H9 (cell line): ENCODE data around the gene DIS3L2. TPM values are rescaled to one million over a fixed set of nuclear protein-coding genes. Genes with fewer than 3 reads are reported as not detected.

Experiments used
- DNase-seq: peaks from one replicate; pipeline ENCODE4 v3.0.0-alpha.2; 2017
- H2AFZ ChIP-seq: one replicate; pipeline ENCODE4 v1.6.1; 2013; ENCODE audit warnings: mild to moderate bottlenecking, low read length, control low read depth, moderate library complexity
- H2AK5ac ChIP-seq: 2 replicates; pipeline ENCODE4 v1.6.1; 2013; ENCODE audit warnings: low read length, control low read depth, mixed read lengths; ENCODE audit not compliant: insufficient read length
- H2BK120ac ChIP-seq: one replicate; pipeline ENCODE4 v1.6.1; 2013; ENCODE audit warnings: low read depth, mild to moderate bottlenecking, low read length, control low read depth, inconsistent platforms; ENCODE audit not compliant: poor library complexity, severe bottlenecking
- H2BK12ac ChIP-seq: 2 replicates; pipeline ENCODE4 v1.6.1; 2013; ENCODE audit warnings: low read length, control low read depth, mixed read lengths, low read depth; ENCODE audit not compliant: insufficient read length
- H2BK15ac ChIP-seq: 2 replicates; pipeline ENCODE4 v1.6.1; 2013; ENCODE audit warnings: low read depth, low read length, control low read depth
- H2BK20ac ChIP-seq: one replicate; pipeline ENCODE4 v1.6.1; 2013; ENCODE audit warnings: low read depth, mild to moderate bottlenecking, low read length, control low read depth, inconsistent platforms; ENCODE audit not compliant: poor library complexity, severe bottlenecking
- H2BK5ac ChIP-seq: 2 replicates; pipeline ENCODE4 v1.6.1; 2013; ENCODE audit warnings: low read length, control low read depth, mixed read lengths; ENCODE audit not compliant: insufficient read length
- H3K14ac ChIP-seq: 2 replicates; pipeline ENCODE4 v1.6.1; 2013; ENCODE audit warnings: low read length, control low read depth; ENCODE audit not compliant: insufficient read depth
- H3K18ac ChIP-seq: 2 replicates; pipeline ENCODE4 v1.6.1; 2013; ENCODE audit warnings: low read depth, mild to moderate bottlenecking, mixed read lengths, low read length, control low read depth; ENCODE audit not compliant: insufficient read length
- H3K23ac ChIP-seq: 2 replicates; pipeline ENCODE4 v1.6.1; 2013; ENCODE audit warnings: low read length, control low read depth, mixed read lengths, low read depth; ENCODE audit not compliant: insufficient read length
- H3K23me2 ChIP-seq: 2 replicates; pipeline ENCODE4 v1.6.1; 2013; ENCODE audit warnings: low read depth, mild to moderate bottlenecking, mixed read lengths, low read length, control low read depth; ENCODE audit not compliant: insufficient read length, poor library complexity, severe bottlenecking
- H3K27ac ChIP-seq: 2 replicates; pipeline ENCODE4 v1.5.1; 2013; ENCODE audit warnings: low read length, control low read depth, mixed read lengths, low read depth; ENCODE audit not compliant: insufficient read length
- H3K27me3 ChIP-seq: 2 replicates; pipeline ENCODE4 v1.6.1; 2013; ENCODE audit warnings: low read length, control low read depth, inconsistent platforms; ENCODE audit not compliant: insufficient read depth
- H3K4ac ChIP-seq: 2 replicates; pipeline ENCODE4 v1.6.1; 2013; ENCODE audit warnings: low read depth, mild to moderate bottlenecking, control low read depth, inconsistent platforms, low read length, moderate library complexity
- H3K4me1 ChIP-seq: 2 replicates; pipeline ENCODE4 v1.6.1; 2013; ENCODE audit warnings: low read length, control low read depth, inconsistent platforms; ENCODE audit not compliant: insufficient read depth
- H3K4me2 ChIP-seq: 2 replicates; pipeline ENCODE4 v1.6.1; 2013; ENCODE audit warnings: low read length, control low read depth, mixed read lengths; ENCODE audit not compliant: insufficient read length, insufficient read depth
- H3K56ac ChIP-seq: 2 replicates; pipeline ENCODE4 v1.6.1; 2013; ENCODE audit warnings: low read depth, mild to moderate bottlenecking, mixed read lengths, low read length, control low read depth; ENCODE audit not compliant: insufficient read length
- H3K79me1 ChIP-seq: 2 replicates; pipeline ENCODE4 v1.6.1; 2013; ENCODE audit warnings: low read depth, mild to moderate bottlenecking, moderate library complexity, low read length, control low read depth, inconsistent platforms; ENCODE audit not compliant: insufficient read depth, poor library complexity, severe bottlenecking
- H3K79me2 ChIP-seq: 2 replicates; pipeline ENCODE4 v1.6.1; 2013; ENCODE audit warnings: low read length, control low read depth, inconsistent platforms; ENCODE audit not compliant: insufficient read depth
- H3K9ac ChIP-seq: 2 replicates; pipeline ENCODE4 v1.6.1; 2013; ENCODE audit warnings: low read length, control low read depth, mixed read lengths; ENCODE audit not compliant: insufficient read length; ENCODE audit errors: extremely low read depth
- H3K9me3 ChIP-seq: one replicate; pipeline ENCODE4 v1.6.1; 2013; ENCODE audit warnings: low read depth, low read length, inconsistent platforms; ENCODE audit not compliant: control insufficient read depth
- H3T11ph ChIP-seq: one replicate; pipeline ENCODE4 v1.6.1; 2013; ENCODE audit warnings: mild to moderate bottlenecking, low read length, control low read depth, inconsistent platforms
- H4K20me1 ChIP-seq: one replicate; pipeline ENCODE4 v1.6.1; 2013; ENCODE audit not compliant: control insufficient read depth, insufficient read length, insufficient read depth
- H4K5ac ChIP-seq: 2 replicates; pipeline ENCODE4 v1.6.1; 2013; ENCODE audit warnings: low read depth, mild to moderate bottlenecking, mixed read lengths, low read length, control low read depth; ENCODE audit not compliant: insufficient read length
- H4K8ac ChIP-seq: replicated peaks from 2 replicates; pipeline ENCODE4 v1.6.1; 2013; ENCODE audit warnings: low read length, control low read depth, mixed read lengths, low read depth; ENCODE audit not compliant: insufficient read length
- H4K91ac ChIP-seq: 2 replicates; pipeline ENCODE4 v1.6.1; 2013; ENCODE audit warnings: low read depth, mild to moderate bottlenecking, moderate library complexity, mixed read lengths, low read length, control low read depth; ENCODE audit not compliant: insufficient read length
- H3K27ac Mint-ChIP-seq, 3 experiments: 2 replicates in 2 of 3; 3 replicates in 1 of 3; pipeline ENCODE4 v1.8.0; 2020 to 2021; ENCODE audit warnings: mixed read lengths in 3 of 3, mild to moderate bottlenecking in 1 of 3, moderate library complexity in 1 of 3
- H3K27me3 Mint-ChIP-seq: 2 replicates; pipeline ENCODE4 v1.8.0; 2021; ENCODE audit warnings: low read depth, mild to moderate bottlenecking, moderate library complexity, mixed read lengths
- H3K36me3 Mint-ChIP-seq, 3 experiments: 2 replicates in 2 of 3; 3 replicates in 1 of 3; pipeline ENCODE4 v1.8.0; 2020 to 2021; ENCODE audit warnings: low read depth in 3 of 3, mixed read lengths in 3 of 3; ENCODE audit not compliant: insufficient read depth in 1 of 3
- H3K4me1 Mint-ChIP-seq, 2 experiments: 2 replicates each; pipeline ENCODE4 v1.8.0; 2020; ENCODE audit warnings: mixed read lengths in 2 of 2
- H3K4me3 Mint-ChIP-seq, 2 experiments: 2 replicates in 1 of 2; 3 replicates in 1 of 2; pipeline ENCODE4 v1.8.0; 2020 to 2021; ENCODE audit warnings: mild to moderate bottlenecking in 2 of 2, mixed read lengths in 2 of 2, moderate library complexity in 1 of 2
- H3K9me3 Mint-ChIP-seq, 2 experiments: 2 replicates in 1 of 2; 3 replicates in 1 of 2; pipeline ENCODE4 v1.8.0; 2020; ENCODE audit warnings: mild to moderate bottlenecking in 2 of 2, mixed read lengths in 2 of 2, moderate library complexity in 1 of 2
- WGBS: extraction: QIAGEN DNeasy Blood & Tissue Kit; methylation state at CpG from one replicate; pipeline ENCODE4 v1.1.7; 2013; ENCODE audit warnings: missing lambda C conversion rate, low lambda C conversion rate, mixed read lengths; ENCODE audit not compliant: insufficient read length; ENCODE audit errors: extremely low coverage; 5-methylcytosine and 5-hydroxymethylcytosine counted together
- total RNA-seq: library from RNA; stranded (reverse); gene quantifications from 2 replicates; pipeline ENCODE4 v1.2.1, GENCODE V29; 2021
- TF ChIP-seq, protein P1 (sequence below): fragments of 200-600 bp; sonication (generic); conservative IDR thresholded peaks from 3 replicates; pipeline ENCODE4 v1.8.0; 2021; ENCODE audit warnings: antibody characterized with exemption, mild to moderate bottlenecking

Gene DIS3L2
- total RNA-seq, 1 experiment from 2014 or later: 28.1 TPM

DNA sequence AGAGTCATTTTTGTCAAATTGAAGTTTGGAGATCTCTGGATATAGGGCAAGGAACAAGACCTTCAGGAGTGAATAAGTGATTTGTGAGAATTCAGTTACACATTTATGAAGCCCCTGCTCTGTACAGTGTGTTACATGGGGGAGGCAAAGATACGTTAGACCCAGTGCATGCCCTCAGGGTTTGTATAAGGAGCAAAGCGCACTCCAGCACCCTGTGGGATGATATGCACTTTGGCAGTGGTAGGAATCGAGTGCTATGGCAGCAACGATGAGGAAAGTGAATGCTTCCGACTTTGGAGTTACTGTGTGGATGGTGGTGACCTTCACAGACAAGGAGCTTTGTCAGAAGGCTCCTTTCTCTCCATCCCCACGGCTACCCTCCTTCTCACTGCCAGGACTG is 342.7 kb downstream of the DIS3L2 start:
- H3K27ac Mint-ChIP-seq: no peak overlapping the region
- Histone ChIP-seq H3K4me2 (no peak overlapping the region), H4K91ac (no peak overlapping the region), H3K56ac (no peak overlapping the region), H4K5ac (no peak overlapping the region), H3K79me2 (no peaks in the 10 kb centered on the region), H2BK5ac (no peak overlapping the region), H3T11ph (no peak overlapping the region), H3K9me3 (no peaks in the 10 kb centered on the region), H3K23ac (no peak overlapping the region), H2BK15ac (no peak overlapping the region), H3K9ac (no peak overlapping the region), H3K4me1 (no peaks in the 10 kb centered on the region), H4K8ac (no peak overlapping the region), H2AFZ (no peak overlapping the region), H2BK12ac (no peak overlapping the region), H3K79me1 (no peaks in the 10 kb centered on the region), H2AK5ac (no peak overlapping the region), H2BK120ac (no peak overlapping the region), H3K14ac (peak overlapping the region; percentile 29; the same call in 1 of the 2 replicates), H3K27me3 (no peaks in the 10 kb centered on the region), H3K4ac (no peak overlapping the region), H3K23me2 (no peaks in the 10 kb centered on the region), H2BK20ac (no peak overlapping the region), H4K20me1 (no peaks in the 10 kb centered on the region), H3K18ac (no peak overlapping the region), H3K27ac (no peak overlapping the region)
- H3K4me1 Mint-ChIP-seq: peaks cover 2 to 3% of the 10 kb centered on the region in 2 experiments; a peak in 2 of 4 replicates
- DNase-seq: no peak
- H3K4me3 Mint-ChIP-seq: no peak overlapping the region
- TF ChIP-seq, protein P1, sequence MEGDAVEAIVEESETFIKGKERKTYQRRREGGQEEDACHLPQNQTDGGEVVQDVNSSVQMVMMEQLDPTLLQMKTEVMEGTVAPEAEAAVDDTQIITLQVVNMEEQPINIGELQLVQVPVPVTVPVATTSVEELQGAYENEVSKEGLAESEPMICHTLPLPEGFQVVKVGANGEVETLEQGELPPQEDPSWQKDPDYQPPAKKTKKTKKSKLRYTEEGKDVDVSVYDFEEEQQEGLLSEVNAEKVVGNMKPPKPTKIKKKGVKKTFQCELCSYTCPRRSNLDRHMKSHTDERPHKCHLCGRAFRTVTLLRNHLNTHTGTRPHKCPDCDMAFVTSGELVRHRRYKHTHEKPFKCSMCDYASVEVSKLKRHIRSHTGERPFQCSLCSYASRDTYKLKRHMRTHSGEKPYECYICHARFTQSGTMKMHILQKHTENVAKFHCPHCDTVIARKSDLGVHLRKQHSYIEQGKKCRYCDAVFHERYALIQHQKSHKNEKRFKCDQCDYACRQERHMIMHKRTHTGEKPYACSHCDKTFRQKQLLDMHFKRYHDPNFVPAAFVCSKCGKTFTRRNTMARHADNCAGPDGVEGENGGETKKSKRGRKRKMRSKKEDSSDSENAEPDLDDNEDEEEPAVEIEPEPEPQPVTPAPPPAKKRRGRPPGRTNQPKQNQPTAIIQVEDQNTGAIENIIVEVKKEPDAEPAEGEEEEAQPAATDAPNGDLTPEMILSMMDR: no peak
- no CpG with 5 or more reads among the region's 6 CpGs for WGBS
- H3K27me3 Mint-ChIP-seq: 0 out of 2 replicates have a peak, but pooled peaks cover under 1% of the 10 kb centered on the region
- H3K9me3 Mint-ChIP-seq: no peaks in the 10 kb centered on the region
- H3K36me3 Mint-ChIP-seq: no peaks in the 10 kb centered on the region
